ENCODE data around the gene CLIC4. TPM values are rescaled to one million over a fixed set of nuclear protein-coding genes. Genes with fewer than 3 reads are reported as not detected.

The CLIC4 gene
- total RNA-seq, 1 experiment from 2014 or later: 230 TPM

- H4K91ac ChIP-seq (ENCODE audit: insufficient read length, low read depth, low read length): no peak overlapping the region
- no peak overlapping the region for H2BK120ac ChIP-seq (ENCODE audit: low read depth, low read length, poor library complexity, severe bottlenecking)
- H3K56ac ChIP-seq (ENCODE audit: insufficient read length, low read depth, low read length): no peak overlapping the region
- H3K23ac ChIP-seq (ENCODE audit: insufficient read length, low read depth, low read length): no peak overlapping the region
- no peak overlapping the region for H3K14ac ChIP-seq (ENCODE audit: insufficient read depth, low read length)
- H2BK15ac ChIP-seq (ENCODE audit: low read depth, low read length): no peak overlapping the region
- no peak overlapping the region for H2AFZ ChIP-seq (ENCODE audit: low read length)
- H3K79me1 ChIP-seq (ENCODE audit: insufficient read depth, low read depth, low read length, poor library complexity, severe bottlenecking): no peaks in the 10 kb centered on the region
- H3K4me1 ChIP-seq (ENCODE audit: insufficient read depth, low read length): no peaks in the 10 kb centered on the region
- H3K9ac ChIP-seq (ENCODE audit: extremely low read depth, insufficient read length, low read length): no peak overlapping the region
- no peak overlapping the region for H2BK12ac ChIP-seq (ENCODE audit: insufficient read length, low read depth, low read length)
- H2BK20ac ChIP-seq (ENCODE audit: low read depth, low read length, poor library complexity, severe bottlenecking): no peak overlapping the region
- H2AK5ac ChIP-seq (ENCODE audit: insufficient read length, low read length): no peak overlapping the region
- H3K27ac Mint-ChIP-seq: peak overlapping the region in 1 of 3 experiments; percentile 34; a peak in 2 of 7 replicates
- H3K27me3 Mint-ChIP-seq (ENCODE audit: low read depth): no peaks in the 10 kb centered on the region; the same call in 1 of the 2 replicates
- no peaks in the 10 kb centered on the region for H3K27me3 ChIP-seq (ENCODE audit: insufficient read depth, low read length)
- no peak for TF ChIP-seq CTCF (conservative IDR thresholded peaks at IDR 0.05)
- WGBS (ENCODE audit: extremely low coverage, insufficient read length, low lambda C conversion rate): no CpG with 5 or more reads among the region's 16 CpGs
- no peak overlapping the region for H4K8ac ChIP-seq (replicated peaks; ENCODE audit: insufficient read length, low read depth, low read length)
- no peaks in the 10 kb centered on the region for H3K23me2 ChIP-seq (ENCODE audit: insufficient read length, low read depth, low read length, poor library complexity, severe bottlenecking)
- H3K36me3 Mint-ChIP-seq (ENCODE audit: insufficient read depth in 1 of 3, low read depth in 3 of 3): no peaks in the 10 kb centered on the region
- H4K20me1 ChIP-seq (ENCODE audit: control insufficient read depth, insufficient read depth, insufficient read length): no peaks in the 10 kb centered on the region
- H3K79me2 ChIP-seq (ENCODE audit: insufficient read depth, low read length): no peaks in the 10 kb centered on the region
- no peak overlapping the region for H3K18ac ChIP-seq (ENCODE audit: insufficient read length, low read depth, low read length)
- no peak for DNase-seq
- H3K9me3 Mint-ChIP-seq: no peaks in the 10 kb centered on the region; a peak in 1 of 5 replicates
- no peak overlapping the region for H2BK5ac ChIP-seq (ENCODE audit: insufficient read length, low read length)
- peaks cover 11 to 12% of the 10 kb centered on the region in 2 experiments for H3K4me1 Mint-ChIP-seq
- no peak overlapping the region for H3T11ph ChIP-seq (ENCODE audit: low read length)
- no peaks in the 10 kb centered on the region for H3K9me3 ChIP-seq (ENCODE audit: control insufficient read depth, low read depth, low read length)
- no peak overlapping the region for H4K5ac ChIP-seq (ENCODE audit: insufficient read length, low read depth, low read length)
- H3K4me2 ChIP-seq (ENCODE audit: insufficient read depth, insufficient read length, low read length): no peak overlapping the region
- H3K27ac ChIP-seq (ENCODE audit: insufficient read length, low read depth, low read length): no peak overlapping the region
- H3K4me3 Mint-ChIP-seq: no peak overlapping the region
- no peak overlapping the region for H3K4ac ChIP-seq (ENCODE audit: low read depth, low read length)
Measured at GRCh38 chr1:24874611-24875234, 129.5 kb downstream of the CLIC4 start.

All from H9 (cell line).